GM12878 (cell line): ENCODE data around the gene FAM107A.

ENCODE experiments used
- POLR2A ChIP-seq: IDR thresholded peaks from 2 replicates; pipeline ENCODE4 v1.6.1; 2011; ENCODE audit warnings: low read depth, mild to moderate bottlenecking, low read length
- TAF1 ChIP-seq: IDR thresholded peaks from 2 replicates; pipeline ENCODE4 v1.6.1; 2011; ENCODE audit warnings: mild to moderate bottlenecking, low read depth, low read length, borderline replicate concordance
- ZBTB33 ChIP-seq: fragments of 450-650 bp; IDR thresholded peaks from 2 replicates; pipeline ENCODE4 v1.6.1; 2017; ENCODE audit warnings: mild to moderate bottlenecking

GRCh38 chr3:58556761-58557221, 20.4 kb downstream of the FAM107A start:
- TF ChIP-seq TAF1 (no peak), POLR2A (no peak), ZBTB33 (no peak)
